GM13976 (cell line): Measurements from ENCODE around the gene NUF2.

Experiments
- DNase-seq: peaks from one replicate; pipeline ENCODE4 v3.0.0; 2012; ENCODE audit warnings: low spot score
- CTCF ChIP-seq: IDR thresholded peaks from 2 replicates; pipeline ENCODE4 v1.5.1; 2012; ENCODE audit warnings: borderline replicate concordance, mild to moderate bottlenecking; ENCODE audit not compliant: insufficient read depth; ENCODE audit errors: extremely low read depth, missing control alignments, control extremely low read depth
- in situ Hi-C: fragments of 300-500 bp; cut with MboI; formaldehyde crosslinking; loops from one replicate; pipeline ENCODE4 v1.12.0; 2022; ENCODE audit warnings: low sequenced_read_pairs, mixed read lengths, inconsistent platforms; ENCODE audit not compliant: unreplicated experiment

Gene NUF2

GRCh38 chr1:163397451-163398200 lies 75.9 kb downstream of the NUF2 start:
- no peak for DNase-seq
- in situ Hi-C loops: no loop called here
- no peak for TF ChIP-seq CTCF

- no peak for DNase-seq
- no peak for TF ChIP-seq CTCF
- in situ Hi-C loops: no loop called here
Measured at GRCh38 chr1:163399001-163399400, 77.2 kb downstream of the NUF2 start.

- no peak for TF ChIP-seq CTCF
- DNase-seq: no peak
- in situ Hi-C loops: loop anchor here (25.0 kb wide), 2 partner anchors 1387 to 1662 kb away; no protein-coding TSS in a partner anchor
Measured at GRCh38 chr1:163399976-163400601, 78.3 kb downstream of the NUF2 start.

- in situ Hi-C loops: loop anchor here (25.0 kb wide), 2 partner anchors 1386 to 1661 kb away; no protein-coding TSS in a partner anchor
- TF ChIP-seq CTCF: no peak
- no peak for DNase-seq
Measured at GRCh38 chr1:163401211-163401610, 79.5 kb downstream of the NUF2 start.
